Ovary (tissue), 3 donors: ENCODE measurements around the gene PPP1R9B.

ENCODE experiments used
- POLR2A ChIP-seq: fragments of 450-650 bp; IDR thresholded peaks from one replicate; pipeline ENCODE4 v1.6.1; 2017; ENCODE audit warnings: antibody characterized with exemption, mild to moderate bottlenecking, moderate library complexity
- TF ChIP-seq, protein P1 (sequence below), 3 donors: fragments of 450-650 bp in 2 of 3; fragments of 200-600 bp in 1 of 3; IDR thresholded peaks; one replicate each; pipeline versions ENCODE4 v1.5.1 to v1.8.0; 2016 to 2022; ENCODE audit warnings: antibody characterized with exemption in 3 of 3, mild to moderate bottlenecking in 1 of 3
- donor health status: DM: no; HTN: no; CAD: no.

- TF ChIP-seq POLR2A: no peak
- TF ChIP-seq, protein P1, sequence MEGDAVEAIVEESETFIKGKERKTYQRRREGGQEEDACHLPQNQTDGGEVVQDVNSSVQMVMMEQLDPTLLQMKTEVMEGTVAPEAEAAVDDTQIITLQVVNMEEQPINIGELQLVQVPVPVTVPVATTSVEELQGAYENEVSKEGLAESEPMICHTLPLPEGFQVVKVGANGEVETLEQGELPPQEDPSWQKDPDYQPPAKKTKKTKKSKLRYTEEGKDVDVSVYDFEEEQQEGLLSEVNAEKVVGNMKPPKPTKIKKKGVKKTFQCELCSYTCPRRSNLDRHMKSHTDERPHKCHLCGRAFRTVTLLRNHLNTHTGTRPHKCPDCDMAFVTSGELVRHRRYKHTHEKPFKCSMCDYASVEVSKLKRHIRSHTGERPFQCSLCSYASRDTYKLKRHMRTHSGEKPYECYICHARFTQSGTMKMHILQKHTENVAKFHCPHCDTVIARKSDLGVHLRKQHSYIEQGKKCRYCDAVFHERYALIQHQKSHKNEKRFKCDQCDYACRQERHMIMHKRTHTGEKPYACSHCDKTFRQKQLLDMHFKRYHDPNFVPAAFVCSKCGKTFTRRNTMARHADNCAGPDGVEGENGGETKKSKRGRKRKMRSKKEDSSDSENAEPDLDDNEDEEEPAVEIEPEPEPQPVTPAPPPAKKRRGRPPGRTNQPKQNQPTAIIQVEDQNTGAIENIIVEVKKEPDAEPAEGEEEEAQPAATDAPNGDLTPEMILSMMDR (IDR thresholded peaks at IDR 0.05): no peak
These were observed 17.8 kb upstream of the PPP1R9B start for GRCh38 chr17:50168319-50168718.
